ENCODE data around the gene CLDN7.

- TF ChIP-seq CTCF (IDR thresholded peaks at IDR 0.05): no peak
- TF ChIP-seq EP300 (IDR thresholded peaks at IDR 0.05): no peak
- no peak for TF ChIP-seq POLR2AphosphoS5 (IDR thresholded peaks at IDR 0.05)
These were observed 32.8 kb downstream of the CLDN7 start for GRCh38 chr17:7229504-7229903.

All from gastroesophageal sphincter (tissue), 3 donors.